Cardiac fibroblast (primary cell): Measurements from ENCODE around the gene DROSHA.

ENCODE experiments used
- DNase-seq, 2 donors: peaks; one replicate each; pipeline versions ENCODE4 v3.0.0 to v3.0.0-alpha.2; 2010; ENCODE audit warnings: low read depth in 2 of 2
- H3K4me3 ChIP-seq, 2 donors: replicated peaks in 1 of 2; 1 replicate in 1 of 2; 2 replicates in 1 of 2; pipeline ENCODE4 v1.5.1; 2011; ENCODE audit warnings: low read depth in 2 of 2, low read length in 2 of 2, mild to moderate bottlenecking in 2 of 2, moderate library complexity in 1 of 2
- TF ChIP-seq, protein P1 (sequence below): IDR thresholded peaks from one replicate; pipeline ENCODE4 v1.5.1; 2011; ENCODE audit warnings: low read depth, mild to moderate bottlenecking, low read length, inconsistent platforms

The DROSHA gene, protein sequence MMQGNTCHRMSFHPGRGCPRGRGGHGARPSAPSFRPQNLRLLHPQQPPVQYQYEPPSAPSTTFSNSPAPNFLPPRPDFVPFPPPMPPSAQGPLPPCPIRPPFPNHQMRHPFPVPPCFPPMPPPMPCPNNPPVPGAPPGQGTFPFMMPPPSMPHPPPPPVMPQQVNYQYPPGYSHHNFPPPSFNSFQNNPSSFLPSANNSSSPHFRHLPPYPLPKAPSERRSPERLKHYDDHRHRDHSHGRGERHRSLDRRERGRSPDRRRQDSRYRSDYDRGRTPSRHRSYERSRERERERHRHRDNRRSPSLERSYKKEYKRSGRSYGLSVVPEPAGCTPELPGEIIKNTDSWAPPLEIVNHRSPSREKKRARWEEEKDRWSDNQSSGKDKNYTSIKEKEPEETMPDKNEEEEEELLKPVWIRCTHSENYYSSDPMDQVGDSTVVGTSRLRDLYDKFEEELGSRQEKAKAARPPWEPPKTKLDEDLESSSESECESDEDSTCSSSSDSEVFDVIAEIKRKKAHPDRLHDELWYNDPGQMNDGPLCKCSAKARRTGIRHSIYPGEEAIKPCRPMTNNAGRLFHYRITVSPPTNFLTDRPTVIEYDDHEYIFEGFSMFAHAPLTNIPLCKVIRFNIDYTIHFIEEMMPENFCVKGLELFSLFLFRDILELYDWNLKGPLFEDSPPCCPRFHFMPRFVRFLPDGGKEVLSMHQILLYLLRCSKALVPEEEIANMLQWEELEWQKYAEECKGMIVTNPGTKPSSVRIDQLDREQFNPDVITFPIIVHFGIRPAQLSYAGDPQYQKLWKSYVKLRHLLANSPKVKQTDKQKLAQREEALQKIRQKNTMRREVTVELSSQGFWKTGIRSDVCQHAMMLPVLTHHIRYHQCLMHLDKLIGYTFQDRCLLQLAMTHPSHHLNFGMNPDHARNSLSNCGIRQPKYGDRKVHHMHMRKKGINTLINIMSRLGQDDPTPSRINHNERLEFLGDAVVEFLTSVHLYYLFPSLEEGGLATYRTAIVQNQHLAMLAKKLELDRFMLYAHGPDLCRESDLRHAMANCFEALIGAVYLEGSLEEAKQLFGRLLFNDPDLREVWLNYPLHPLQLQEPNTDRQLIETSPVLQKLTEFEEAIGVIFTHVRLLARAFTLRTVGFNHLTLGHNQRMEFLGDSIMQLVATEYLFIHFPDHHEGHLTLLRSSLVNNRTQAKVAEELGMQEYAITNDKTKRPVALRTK (N-terminal part only)

GRCh38 chr5:31531888-31532547 is at the start of gene DROSHA, which contains the start of gene C5orf22:
TSS of gene DROSHA (minus strand) at chr5:31532093. CDS start at chr5:31529059, 3,034 bp downstream.
TSS of gene C5orf22 (plus strand) at chr5:31532301. CDS start at chr5:31532393, 92 bp downstream.
- H3K4me3 ChIP-seq: peak within 1 kb of the TSS; percentile 94 to 95
- TF ChIP-seq, protein P1, sequence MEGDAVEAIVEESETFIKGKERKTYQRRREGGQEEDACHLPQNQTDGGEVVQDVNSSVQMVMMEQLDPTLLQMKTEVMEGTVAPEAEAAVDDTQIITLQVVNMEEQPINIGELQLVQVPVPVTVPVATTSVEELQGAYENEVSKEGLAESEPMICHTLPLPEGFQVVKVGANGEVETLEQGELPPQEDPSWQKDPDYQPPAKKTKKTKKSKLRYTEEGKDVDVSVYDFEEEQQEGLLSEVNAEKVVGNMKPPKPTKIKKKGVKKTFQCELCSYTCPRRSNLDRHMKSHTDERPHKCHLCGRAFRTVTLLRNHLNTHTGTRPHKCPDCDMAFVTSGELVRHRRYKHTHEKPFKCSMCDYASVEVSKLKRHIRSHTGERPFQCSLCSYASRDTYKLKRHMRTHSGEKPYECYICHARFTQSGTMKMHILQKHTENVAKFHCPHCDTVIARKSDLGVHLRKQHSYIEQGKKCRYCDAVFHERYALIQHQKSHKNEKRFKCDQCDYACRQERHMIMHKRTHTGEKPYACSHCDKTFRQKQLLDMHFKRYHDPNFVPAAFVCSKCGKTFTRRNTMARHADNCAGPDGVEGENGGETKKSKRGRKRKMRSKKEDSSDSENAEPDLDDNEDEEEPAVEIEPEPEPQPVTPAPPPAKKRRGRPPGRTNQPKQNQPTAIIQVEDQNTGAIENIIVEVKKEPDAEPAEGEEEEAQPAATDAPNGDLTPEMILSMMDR: peak; percentile 1
- DNase-seq: peak; percentile 96

- DNase-seq: no peak
- TF ChIP-seq, protein P1: no peak
- H3K4me3 ChIP-seq: no peak overlapping the region
Measured at GRCh38 chr5:31579558-31579957, 47.7 kb upstream of the DROSHA start.

- no peak for DNase-seq
- H3K4me3 ChIP-seq: no peak overlapping the region
- TF ChIP-seq, protein P1: no peak
Measured at GRCh38 chr5:31577438-31577837, 45.5 kb upstream of the DROSHA start.

DNA sequence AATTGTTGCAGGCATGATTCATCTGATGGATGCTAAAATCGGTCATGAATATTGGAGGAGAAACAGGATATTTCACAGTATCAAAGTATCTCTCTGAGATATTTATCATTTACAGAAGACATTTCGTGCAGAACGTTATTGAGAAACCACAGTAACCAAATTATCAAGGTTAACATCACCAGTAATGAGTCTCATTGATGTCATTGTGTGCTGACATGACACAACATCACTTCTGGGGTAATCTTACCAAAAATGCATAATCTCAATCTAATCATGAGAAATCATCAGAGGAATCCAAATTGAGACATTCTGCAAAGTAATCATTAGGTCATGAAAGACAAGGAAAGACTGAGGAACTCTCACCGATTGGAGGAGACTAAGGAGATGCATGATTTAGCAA is 42.9 kb upstream of the DROSHA start:
- TF ChIP-seq, protein P1: no peak
- DNase-seq: no peak
- H3K4me3 ChIP-seq: no peak overlapping the region

DNA sequence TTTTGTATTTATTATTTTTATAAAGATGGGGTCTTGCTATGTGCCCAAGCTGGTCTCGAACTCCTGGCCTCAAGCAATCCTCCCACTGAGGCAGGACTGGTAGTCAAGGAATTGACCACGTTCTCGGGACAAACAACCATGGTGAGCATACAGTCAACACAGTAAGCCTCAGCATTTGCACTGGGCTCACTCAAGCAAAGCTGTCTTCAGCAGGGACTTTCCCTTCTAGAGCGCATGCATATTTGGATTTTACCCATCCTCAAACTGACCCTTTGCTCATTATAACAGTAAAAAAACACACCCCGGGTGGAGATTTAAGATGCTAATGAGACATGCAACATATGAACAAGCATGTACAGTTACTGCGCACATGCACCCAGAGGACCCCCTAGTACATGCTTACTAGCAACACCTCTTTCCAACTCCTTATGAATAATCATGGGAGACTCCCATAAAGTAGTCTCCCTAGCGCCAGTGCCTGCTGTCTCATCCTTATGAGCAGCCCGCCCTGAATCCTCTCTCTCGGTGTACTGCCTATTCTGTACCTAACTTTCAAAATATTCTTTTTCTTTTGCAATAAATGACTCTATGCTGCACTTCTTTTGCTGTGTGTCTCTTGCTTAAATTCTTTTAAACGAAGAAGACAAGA is 41.7 kb upstream of the DROSHA start:
- no peak for DNase-seq
- no peak overlapping the region for H3K4me3 ChIP-seq
- TF ChIP-seq, protein P1: no peak
